ENCODE data around the gene TRIM27.
"Not testable (repeated sequence)": the region's sequence is repeated elsewhere in the genome, so short reads cannot be mapped to it uniquely, and the experiment has no call there.

The TRIM27 gene

GRCh38 chr6:28953585-28954258, 29.9 kb upstream of the TRIM27 start:
- TF ChIP-seq Cebpa-rat (IDR thresholded peaks at IDR 0.05), result no peak
- Histone ChIP-seq H3K4me1 (no peaks in the 10 kb centered on the region), H3K36me3 (no peaks in the 10 kb centered on the region), H3K27ac (no peak overlapping the region), H3K4me2 (no peak overlapping the region), H3K9me3 (peaks cover 23% of the 10 kb centered on the region), H3K4me3 (no peak overlapping the region), H3K27me3 (peaks cover 26% of the 10 kb centered on the region), H4K20me1 (no peaks in the 10 kb centered on the region), H3K9ac (no peak overlapping the region)

DNA sequence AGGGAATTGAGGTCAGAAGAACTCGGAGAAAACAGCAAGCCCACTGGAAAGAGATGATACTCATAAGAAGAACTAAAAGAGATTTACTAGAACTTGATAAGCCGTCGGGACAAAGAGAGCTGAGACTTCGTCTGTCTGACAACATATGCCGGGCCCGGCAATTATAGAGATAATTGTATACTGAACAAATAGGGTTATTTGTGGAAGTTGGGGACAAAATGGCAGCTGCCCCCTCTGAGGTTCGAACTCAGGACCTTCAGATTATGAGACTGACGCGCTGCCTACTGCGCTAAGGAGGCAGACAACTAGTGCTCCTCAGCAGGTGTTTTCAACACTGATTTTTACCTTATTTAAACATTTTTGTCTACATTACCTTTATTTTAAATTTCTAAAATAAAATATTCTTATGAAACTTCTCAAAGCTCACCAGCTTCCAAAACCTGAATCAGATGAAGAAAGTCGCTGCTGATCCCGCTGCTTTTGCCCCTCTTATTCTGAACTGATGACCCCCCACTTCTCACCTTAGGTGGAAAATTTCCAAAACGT, 29.3 kb upstream of the TRIM27 start:
- Histone ChIP-seq H3K9ac (no peak overlapping the region), H3K4me2 (0 out of 2 replicates have a peak overlapping the region, but pooled peaks have one; percentile 14), H3K27me3 (peaks cover 26% of the 10 kb centered on the region), H3K27ac (no peak overlapping the region), H3K4me3 (no peak overlapping the region), H4K20me1 (no peaks in the 10 kb centered on the region), H3K4me1 (no peaks in the 10 kb centered on the region), H3K36me3 (no peaks in the 10 kb centered on the region), H3K9me3 (peaks cover 23% of the 10 kb centered on the region)
- TF ChIP-seq Cebpa-rat (IDR thresholded peaks at IDR 0.05), result no peak

DNA sequence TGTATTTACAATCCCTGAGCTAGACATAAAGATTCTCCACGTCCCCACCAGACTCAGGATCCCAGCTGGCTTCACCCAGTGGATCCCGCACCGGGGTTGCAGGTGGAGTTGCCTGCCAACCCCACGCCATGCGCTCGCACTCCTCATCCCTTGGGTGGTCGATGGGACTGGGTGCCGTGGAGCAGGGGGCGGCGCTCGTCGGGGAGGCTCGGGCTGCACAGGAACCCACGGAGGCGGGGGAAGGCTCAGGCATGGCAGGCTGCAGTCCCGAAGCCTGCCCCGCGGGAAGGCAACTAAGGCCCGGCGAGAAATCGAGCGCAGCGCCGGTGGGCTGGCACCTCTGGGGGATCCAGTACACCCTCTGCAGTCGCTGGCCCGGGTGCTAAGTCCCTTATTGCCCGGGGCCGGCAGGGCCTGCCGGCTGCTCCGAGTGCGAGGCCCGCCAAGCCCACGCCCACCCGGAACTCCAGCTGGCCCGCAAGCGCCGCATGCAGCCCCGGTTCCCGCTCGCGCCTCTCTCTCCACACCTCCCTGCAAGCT, 25.9 kb upstream of the TRIM27 start:
- Histone ChIP-seq H3K27me3 (peaks cover 26% of the 10 kb centered on the region), H3K9me3 (peaks cover 23% of the 10 kb centered on the region)
- H3K4me3 ChIP-seq, H3K4me1 ChIP-seq, H3K27ac ChIP-seq, H3K4me2 ChIP-seq, H3K9ac ChIP-seq, H3K36me3 ChIP-seq, H4K20me1 ChIP-seq: not testable (repeated sequence)

- Histone ChIP-seq H4K20me1 (no peaks in the 10 kb centered on the region), H3K4me1 (peaks cover 4% of the 10 kb centered on the region), H3K4me3 (no peak overlapping the region), H3K27ac (no peak overlapping the region), H3K36me3 (no peaks in the 10 kb centered on the region), H3K4me2 (no peak overlapping the region), H3K9ac (no peak overlapping the region), H3K9me3 (peaks cover 20% of the 10 kb centered on the region), H3K27me3 (peaks cover 22% of the 10 kb centered on the region)
- TF ChIP-seq Cebpa-rat (IDR thresholded peaks at IDR 0.05), result no peak
Measured at GRCh38 chr6:28948782-28949486, 25.1 kb upstream of the TRIM27 start.

DNA sequence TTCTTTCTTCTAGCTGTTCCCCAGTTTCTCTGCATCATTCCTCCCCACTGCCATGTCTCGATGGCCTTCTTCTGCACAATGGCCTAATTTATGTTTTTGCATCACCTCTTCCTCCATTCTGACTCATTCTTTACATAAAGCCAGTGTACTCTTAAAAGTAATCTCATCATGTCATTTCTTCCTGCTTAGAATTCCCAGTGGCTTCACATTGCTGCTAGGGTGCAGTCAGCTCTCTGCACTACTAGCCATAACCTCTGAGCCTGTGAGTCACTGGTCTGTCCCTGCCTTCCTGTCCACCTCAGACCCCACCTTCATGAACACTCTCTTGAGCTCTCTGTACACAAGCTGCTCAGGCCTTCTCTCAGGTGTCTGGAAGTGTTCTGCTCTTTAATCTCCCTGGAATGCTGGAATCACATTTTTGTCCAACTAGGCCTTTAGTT, 24.1 kb upstream of the TRIM27 start:
- H3K36me3 ChIP-seq, result no peaks in the 10 kb centered on the region
- H3K27ac ChIP-seq, result no peak overlapping the region
- peaks cover 11% of the 10 kb centered on the region for H3K27me3 ChIP-seq
- H3K9ac ChIP-seq, result no peak overlapping the region
- H3K4me1 ChIP-seq, result peaks cover 15% of the 10 kb centered on the region
- H3K4me2 ChIP-seq, result no peak overlapping the region
- peaks cover 14% of the 10 kb centered on the region; the same call in 1 of the 2 replicates for H3K9me3 ChIP-seq
- no peak overlapping the region for H3K4me3 ChIP-seq
- no peaks in the 10 kb centered on the region for H4K20me1 ChIP-seq
- TF ChIP-seq Cebpa-rat (IDR thresholded peaks at IDR 0.05), result no peak

DNA sequence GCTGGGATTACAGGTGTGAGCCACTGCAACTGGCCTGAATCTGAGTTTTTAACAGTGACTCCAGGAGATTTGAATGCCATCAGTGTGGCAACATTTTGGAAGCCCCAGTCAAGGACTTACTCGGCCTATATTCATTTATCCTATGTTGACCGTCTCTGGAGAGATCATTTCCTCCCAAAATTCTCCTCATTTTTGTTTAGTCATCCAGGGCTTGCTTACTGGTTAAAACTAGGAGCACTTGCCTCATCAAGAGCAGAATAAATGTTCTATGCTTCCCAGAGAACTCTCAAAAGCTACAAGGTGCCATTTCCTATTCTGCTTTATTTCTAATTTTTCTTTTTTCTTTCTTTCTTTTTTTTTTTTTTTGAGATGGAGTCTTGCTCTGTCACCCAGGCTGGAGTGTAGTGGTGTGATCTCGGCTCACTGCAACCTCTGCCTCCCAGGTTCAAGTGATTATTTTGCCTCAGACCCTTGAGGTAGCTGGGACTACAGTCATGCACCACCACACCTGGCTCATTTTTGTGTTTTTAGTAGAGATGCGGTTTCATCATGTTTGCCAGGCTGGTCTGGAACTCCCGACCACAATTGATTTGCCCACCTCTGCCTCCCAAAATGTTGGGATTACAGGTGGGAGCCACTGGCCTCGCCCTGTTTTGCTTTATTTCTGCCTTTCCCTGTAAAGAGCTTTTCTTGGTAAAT, 23.4 kb upstream of the TRIM27 start:
- no peak overlapping the region for H3K4me3 ChIP-seq
- peaks cover 5% of the 10 kb centered on the region for H3K27me3 ChIP-seq
- no peaks in the 10 kb centered on the region for H4K20me1 ChIP-seq
- H3K9me3 ChIP-seq, result peaks cover 14% of the 10 kb centered on the region; the same call in 1 of the 2 replicates
- H3K9ac ChIP-seq, result no peak overlapping the region
- H3K4me2 ChIP-seq, result no peak overlapping the region
- H3K36me3 ChIP-seq, result no peaks in the 10 kb centered on the region
- TF ChIP-seq Cebpa-rat (IDR thresholded peaks at IDR 0.05), result no peak
- no peak overlapping the region for H3K27ac ChIP-seq
- peaks cover 21% of the 10 kb centered on the region for H3K4me1 ChIP-seq

DNA sequence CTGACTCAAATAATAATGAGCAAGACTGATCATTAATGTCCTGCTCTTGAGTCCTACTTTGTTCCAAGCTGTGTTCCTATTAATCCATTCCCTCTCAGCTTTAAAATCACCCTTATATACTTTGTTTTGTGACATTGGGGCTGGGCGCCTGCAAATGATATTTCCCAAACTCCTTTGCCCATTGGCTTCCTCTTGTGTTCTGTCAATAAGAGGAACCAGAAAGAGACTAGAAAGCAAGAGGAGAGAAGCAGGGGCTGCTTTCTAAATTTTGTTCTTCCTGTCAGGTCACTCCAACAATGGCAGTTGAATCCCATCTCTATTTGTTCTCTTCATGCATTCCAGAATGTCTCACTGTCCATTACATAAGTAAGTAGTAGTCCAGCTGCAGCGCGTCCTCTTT, 21.6 kb upstream of the TRIM27 start:
- TF ChIP-seq Cebpa-rat (IDR thresholded peaks at IDR 0.05), result no peak
- no peak overlapping the region for H3K4me2 ChIP-seq

GRCh38 chr6:28944412-28944865, 20.7 kb upstream of the TRIM27 start:
- H3K9me3 ChIP-seq, result 0 out of 2 replicates have a peak, but pooled peaks cover 4% of the 10 kb centered on the region
- H3K4me3 ChIP-seq, result peak overlapping the region; percentile 67
- H4K20me1 ChIP-seq, result no peaks in the 10 kb centered on the region
- H3K9ac ChIP-seq, result peak overlapping the region; percentile 66; the same call in 1 of the 2 replicates
- H3K4me2 ChIP-seq, result peak overlapping the region; percentile 71
- peak overlapping the region; percentile 16; the same call in 1 of the 2 replicates for H3K27ac ChIP-seq
- H3K36me3 ChIP-seq, result no peaks in the 10 kb centered on the region
- H3K27me3 ChIP-seq, result no peaks in the 10 kb centered on the region
- peaks cover 28% of the 10 kb centered on the region for H3K4me1 ChIP-seq
- TF ChIP-seq Cebpa-rat (IDR thresholded peaks at IDR 0.05), result no peak

More for the DNA sequence above, 21.6 kb upstream of the TRIM27 start:
- Histone ChIP-seq H3K27me3 (no peaks in the 10 kb centered on the region), H3K9ac (no peak overlapping the region), H3K4me3 (no peak overlapping the region), H3K9me3 (peaks cover 11% of the 10 kb centered on the region; the same call in 1 of the 2 replicates), H3K4me1 (peaks cover 28% of the 10 kb centered on the region), H3K27ac (no peak overlapping the region), H3K36me3 (no peaks in the 10 kb centered on the region), H4K20me1 (no peaks in the 10 kb centered on the region)
